ENCODE data around the gene NKG7. TPM values are rescaled to one million over a fixed set of nuclear protein-coding genes. Genes with fewer than 3 reads are reported as not detected.
A peak's percentile ranks its signal among the peaks of the same experiment; 100 is the strongest.

The NKG7 gene
- total RNA-seq, 4 donors from 2014 or later: 0.58 to 2.0 (median 0.67) TPM; not detected in 1

GRCh38 chr19:51365965-51366388 is 6.5 kb downstream of the NKG7 start, which contains the start of gene ETFB:
ETFB (minus strand) TSS chr19:51366388; CDS start chr19:51366326, 62 bp downstream.
- Histone ChIP-seq H3K4me3 (peak within 1 kb of the TSS; percentile 74 to 80), H3K27ac (peak within 1 kb of the TSS; percentile 92 to 98 (median 98)), H3K4me1 (peaks cover 0 to 50% (median 22%) of the 10 kb centered on the region in 3 donors), H3K27me3 (no peaks in the 10 kb centered on the region), H3K9me3 (no peaks in the 10 kb centered on the region), H3K36me3 (no peaks in the 10 kb centered on the region)
- ATAC-seq: no peak
- TF ChIP-seq EP300 (IDR thresholded peaks at IDR 0.05) (no peak), POLR2AphosphoS5 (IDR thresholded peaks at IDR 0.05) (peak; percentile 72), POLR2A (IDR thresholded peaks at IDR 0.05) (peak; percentile 62 to 63)
- WGBS, 2 donors (ENCODE audit: low coverage in 1 of 2): 0% methylated on average over 10 to 21 of the region's 27 CpGs

- TF ChIP-seq, protein P1, sequence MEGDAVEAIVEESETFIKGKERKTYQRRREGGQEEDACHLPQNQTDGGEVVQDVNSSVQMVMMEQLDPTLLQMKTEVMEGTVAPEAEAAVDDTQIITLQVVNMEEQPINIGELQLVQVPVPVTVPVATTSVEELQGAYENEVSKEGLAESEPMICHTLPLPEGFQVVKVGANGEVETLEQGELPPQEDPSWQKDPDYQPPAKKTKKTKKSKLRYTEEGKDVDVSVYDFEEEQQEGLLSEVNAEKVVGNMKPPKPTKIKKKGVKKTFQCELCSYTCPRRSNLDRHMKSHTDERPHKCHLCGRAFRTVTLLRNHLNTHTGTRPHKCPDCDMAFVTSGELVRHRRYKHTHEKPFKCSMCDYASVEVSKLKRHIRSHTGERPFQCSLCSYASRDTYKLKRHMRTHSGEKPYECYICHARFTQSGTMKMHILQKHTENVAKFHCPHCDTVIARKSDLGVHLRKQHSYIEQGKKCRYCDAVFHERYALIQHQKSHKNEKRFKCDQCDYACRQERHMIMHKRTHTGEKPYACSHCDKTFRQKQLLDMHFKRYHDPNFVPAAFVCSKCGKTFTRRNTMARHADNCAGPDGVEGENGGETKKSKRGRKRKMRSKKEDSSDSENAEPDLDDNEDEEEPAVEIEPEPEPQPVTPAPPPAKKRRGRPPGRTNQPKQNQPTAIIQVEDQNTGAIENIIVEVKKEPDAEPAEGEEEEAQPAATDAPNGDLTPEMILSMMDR (IDR thresholded peaks at IDR 0.05): no peak
- no peak for TF ChIP-seq POLR2A (IDR thresholded peaks at IDR 0.05)
- no peak for TF ChIP-seq EP300 (IDR thresholded peaks at IDR 0.05)
- TF ChIP-seq POLR2AphosphoS5 (IDR thresholded peaks at IDR 0.05): no peak
- peaks cover 0 to 50% (median 22%) of the 10 kb centered on the region in 3 donors for H3K4me1 ChIP-seq
- H3K36me3 ChIP-seq: no peaks in the 10 kb centered on the region
- peak overlapping the region; percentile 90 to 98 (median 98) for H3K27ac ChIP-seq
- 1 to 13% methylated on average over 5 to 7 of the region's 10 CpGs for WGBS, 2 donors (ENCODE audit: low coverage in 1 of 2)
- H3K9me3 ChIP-seq: no peaks in the 10 kb centered on the region
- H3K4me3 ChIP-seq: peak overlapping the region; percentile 74 to 80
- ATAC-seq: no peak
- H3K27me3 ChIP-seq: no peaks in the 10 kb centered on the region
Observed at GRCh38 chr19:51365211-51365964, 7.1 kb downstream of the NKG7 start.

DNA sequence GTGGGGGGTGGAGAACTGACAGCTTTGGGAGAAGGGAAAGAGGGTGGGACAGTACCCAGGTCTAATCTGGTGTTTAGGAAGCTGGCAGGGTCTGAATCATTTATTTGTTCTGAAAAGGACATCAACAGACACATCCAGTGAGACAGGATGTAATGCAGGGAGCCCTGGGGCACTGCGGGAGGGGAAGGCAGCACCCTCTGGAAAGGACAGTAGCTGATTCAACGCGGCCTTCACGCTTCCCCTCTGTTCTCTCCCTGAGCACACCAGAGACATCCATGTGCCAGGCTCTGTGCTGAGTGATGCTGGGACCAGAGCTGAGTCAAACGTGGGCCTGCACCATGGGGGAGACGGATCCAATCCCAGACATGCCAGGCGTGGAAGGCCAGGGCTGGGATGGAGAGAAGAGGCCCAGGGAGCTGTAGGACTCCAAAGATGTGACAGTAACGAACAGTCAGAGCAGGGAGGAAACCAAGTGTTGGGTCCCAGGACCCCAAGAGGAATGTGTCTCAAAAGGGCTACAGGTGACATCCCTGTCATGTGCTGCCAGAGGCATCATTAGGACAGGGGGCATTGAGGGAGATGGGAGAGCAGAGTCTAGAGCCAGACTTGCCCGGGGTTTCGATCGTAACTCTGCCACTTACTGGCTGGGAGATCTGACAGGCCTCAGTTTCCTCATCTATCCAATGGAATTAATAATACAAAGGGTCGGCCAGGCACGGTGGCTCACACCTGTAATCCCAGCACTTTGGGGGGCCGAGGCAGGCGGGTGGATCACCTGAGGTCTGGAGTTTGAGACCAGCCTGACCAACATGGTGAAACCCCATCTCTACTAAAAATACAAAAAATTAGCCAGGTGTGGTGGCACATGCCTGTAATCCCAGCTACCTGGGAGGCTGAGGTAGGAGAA is 8.0 kb downstream of the NKG7 start:
- Histone ChIP-seq H3K27ac (peak overlapping the region in 3 of 4 donors; percentile 97 to 98 (median 98)), H3K4me3 (no peak overlapping the region), H3K36me3 (no peaks in the 10 kb centered on the region), H3K9me3 (no peaks in the 10 kb centered on the region), H3K4me1 (peaks cover 0 to 55% (median 22%) of the 10 kb centered on the region in 3 donors), H3K27me3 (no peaks in the 10 kb centered on the region)
- TF ChIP-seq EP300 (IDR thresholded peaks at IDR 0.05): no peak
- TF ChIP-seq, protein P1 (IDR thresholded peaks at IDR 0.05): no peak
- no peak for TF ChIP-seq POLR2A (IDR thresholded peaks at IDR 0.05)
- WGBS, 2 donors (ENCODE audit: low coverage in 1 of 2): 35 to 67% methylated on average over 2 to 8 of the region's 15 CpGs
- no peak for ATAC-seq

DNA sequence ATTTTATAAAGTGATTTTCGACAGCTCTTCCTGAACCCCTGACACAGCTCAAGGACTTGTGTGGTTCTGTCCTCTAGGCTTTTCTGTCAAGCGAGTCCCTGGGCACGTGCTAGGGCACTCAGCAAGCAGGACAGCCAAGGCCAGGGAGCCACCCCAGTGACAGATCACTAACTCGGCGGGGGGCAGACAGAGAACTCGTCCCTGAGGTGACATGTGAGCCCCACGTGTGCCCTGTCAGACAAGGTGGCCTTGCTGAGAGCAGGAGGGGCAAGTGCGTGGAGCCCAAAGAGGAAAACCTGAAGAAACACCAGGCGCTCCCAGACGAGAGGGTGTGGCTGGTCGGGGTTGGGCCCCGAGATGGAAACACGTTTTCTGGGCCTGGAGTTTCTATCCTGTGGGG is 11.2 kb downstream of the NKG7 start:
- H3K27me3 ChIP-seq: no peaks in the 10 kb centered on the region
- no peaks in the 10 kb centered on the region for H3K9me3 ChIP-seq
- H3K4me3 ChIP-seq: no peak overlapping the region
- no peak for ATAC-seq
- H3K27ac ChIP-seq: peak overlapping the region in 3 of 4 donors; percentile 45 to 98 (median 97)
- TF ChIP-seq, protein P1 (IDR thresholded peaks at IDR 0.05): no peak
- TF ChIP-seq EP300 (IDR thresholded peaks at IDR 0.05) (no peak), POLR2AphosphoS5 (IDR thresholded peaks at IDR 0.05) (no peak), POLR2A (IDR thresholded peaks at IDR 0.05) (no peak)
- WGBS, 2 donors (ENCODE audit: low coverage in 1 of 2): 82 to 100% methylated on average over 1 to 11 of the region's 13 CpGs
- peaks cover 0 to 53% (median 17%) of the 10 kb centered on the region in 3 donors for H3K4me1 ChIP-seq
- no peaks in the 10 kb centered on the region for H3K36me3 ChIP-seq

DNA sequence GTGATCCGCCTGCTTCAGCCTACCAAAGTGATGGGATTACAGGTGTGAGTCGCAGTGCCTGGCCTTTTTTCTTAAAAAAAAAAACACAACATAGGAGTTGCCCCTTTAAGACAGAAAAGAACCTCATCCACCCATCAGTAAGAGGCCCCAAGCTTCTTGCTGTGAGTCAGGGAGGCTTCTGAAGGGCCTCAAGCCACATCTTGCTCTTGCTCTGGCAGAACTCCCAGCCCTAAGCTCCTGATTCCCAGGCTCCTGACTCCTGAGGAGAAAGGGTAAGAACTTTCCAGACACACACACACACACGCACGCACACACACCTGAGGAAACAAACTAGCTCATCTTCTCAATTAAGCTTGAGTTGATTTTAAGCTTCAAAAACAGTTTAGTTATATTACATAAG is 13.2 kb downstream of the NKG7 start:
- H3K9me3 ChIP-seq: no peaks in the 10 kb centered on the region
- peaks cover 0 to 44% (median 6%) of the 10 kb centered on the region in 3 donors for H3K4me1 ChIP-seq
- TF ChIP-seq POLR2A (IDR thresholded peaks at IDR 0.05) (no peak), EP300 (IDR thresholded peaks at IDR 0.05) (no peak), POLR2AphosphoS5 (IDR thresholded peaks at IDR 0.05) (no peak)
- TF ChIP-seq, protein P1 (IDR thresholded peaks at IDR 0.05): no peak
- H3K36me3 ChIP-seq: no peaks in the 10 kb centered on the region
- ATAC-seq: no peak
- peak overlapping the region in 3 of 4 donors; percentile 46 to 98 (median 58) for H3K27ac ChIP-seq
- no peak overlapping the region for H3K4me3 ChIP-seq
- H3K27me3 ChIP-seq: no peaks in the 10 kb centered on the region
- 32 to 50% methylated on average over 2 to 3 of the region's 4 CpGs for WGBS, 2 donors (ENCODE audit: low coverage in 1 of 2)

Measured in gastroesophageal sphincter (tissue), 4 donors.